GM08714 (cell line): Measurements from ENCODE around the gene PLCD3.

Experiments used
- H3K4me3 ChIP-seq: fragments of 200-500 bp; sonication (Bioruptor generic); 2 replicates; pipeline ENCODE4 v1.5.1; 2014; ENCODE audit warnings: mild to moderate bottlenecking, low read length, inconsistent platforms
- ZNF274 ChIP-seq: IDR thresholded peaks from 2 replicates; pipeline ENCODE4 v1.6.1; 2012; ENCODE audit warnings: mild to moderate bottlenecking, low read depth, low read length

PLCD3 gene

DNA sequence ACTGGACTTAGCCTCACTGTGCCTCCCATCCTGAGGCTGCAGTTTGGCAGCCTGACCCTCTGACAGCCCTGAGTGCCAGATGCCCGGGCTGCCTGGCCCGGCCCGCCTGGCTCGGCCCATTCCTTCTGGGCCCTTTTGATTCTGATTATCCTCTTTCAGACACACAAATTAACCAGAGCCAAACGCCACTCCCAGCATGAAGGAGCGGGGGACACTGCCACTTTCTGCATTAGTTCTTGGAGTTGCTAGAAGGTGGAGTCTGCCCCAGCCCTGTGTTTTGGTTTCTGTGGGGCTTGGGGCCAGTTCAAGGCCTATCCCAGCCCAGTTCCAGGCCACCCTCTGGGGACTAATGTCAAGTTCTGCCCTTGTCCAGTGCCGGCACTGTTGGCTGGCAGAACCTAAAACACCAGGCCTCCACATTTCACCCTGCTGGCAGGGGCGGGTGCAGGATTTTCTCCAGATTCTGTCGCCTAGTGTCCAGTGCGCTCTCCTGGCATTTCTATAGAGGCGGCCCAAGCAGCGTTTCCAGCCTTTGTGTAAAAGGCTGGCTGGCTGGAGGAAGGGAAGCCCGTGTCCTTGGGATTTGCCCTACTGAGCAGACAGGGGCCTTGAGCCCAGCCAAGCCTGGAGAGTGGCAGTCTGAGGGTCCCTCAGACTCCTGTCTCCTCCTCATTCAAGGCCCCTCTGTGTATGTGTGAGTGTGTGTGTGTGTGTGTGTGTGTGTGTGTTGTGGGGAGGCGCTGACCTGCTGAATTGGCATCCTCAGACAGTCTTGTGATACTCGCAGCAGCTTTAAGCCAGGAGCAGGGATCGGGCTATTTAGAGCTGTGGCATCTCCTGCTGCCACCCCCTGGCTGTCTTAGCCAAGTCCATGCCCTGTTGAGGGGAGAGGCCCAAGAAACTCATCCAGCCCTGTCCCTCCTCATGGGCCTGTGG lies 21.4 kb downstream of the PLCD3 start:
- no peak overlapping the region for H3K4me3 ChIP-seq
- TF ChIP-seq ZNF274: no peak

GRCh38 chr17:45108595-45109521 lies 23.5 kb downstream of the PLCD3 start:
- H3K4me3 ChIP-seq: no peak overlapping the region
- no peak for TF ChIP-seq ZNF274

GRCh38 chr17:45108051-45108450 lies 24.3 kb downstream of the PLCD3 start:
- TF ChIP-seq ZNF274: no peak
- H3K4me3 ChIP-seq: no peak overlapping the region

GRCh38 chr17:45107293-45108010 lies 24.9 kb downstream of the PLCD3 start:
- H3K4me3 ChIP-seq: no peak overlapping the region
- no peak for TF ChIP-seq ZNF274

- no peak overlapping the region for H3K4me3 ChIP-seq
- TF ChIP-seq ZNF274: no peak
These were observed 25.7 kb downstream of the PLCD3 start for GRCh38 chr17:45106582-45106981.

DNA sequence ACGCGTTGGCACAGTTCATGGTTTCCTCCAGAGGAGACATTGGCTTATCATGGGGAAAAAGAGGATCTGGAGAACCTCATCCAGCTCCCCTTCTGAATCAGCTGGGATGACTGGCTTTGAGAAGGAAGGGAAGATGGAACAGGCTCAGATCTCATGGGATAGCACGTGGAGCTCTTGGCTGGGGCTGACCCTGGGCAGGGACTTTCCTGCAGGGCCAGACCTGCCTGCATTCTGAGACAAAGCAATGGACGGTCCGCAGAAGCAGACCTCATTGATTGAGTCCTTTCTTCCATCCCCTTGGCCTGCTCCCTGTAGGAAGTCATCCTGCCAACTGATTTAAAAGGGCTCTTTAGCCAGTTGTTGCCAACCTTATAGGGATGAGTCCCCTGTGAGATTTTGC lies 26.2 kb downstream of the PLCD3 start:
- TF ChIP-seq ZNF274: no peak
- no peak overlapping the region for H3K4me3 ChIP-seq

DNA sequence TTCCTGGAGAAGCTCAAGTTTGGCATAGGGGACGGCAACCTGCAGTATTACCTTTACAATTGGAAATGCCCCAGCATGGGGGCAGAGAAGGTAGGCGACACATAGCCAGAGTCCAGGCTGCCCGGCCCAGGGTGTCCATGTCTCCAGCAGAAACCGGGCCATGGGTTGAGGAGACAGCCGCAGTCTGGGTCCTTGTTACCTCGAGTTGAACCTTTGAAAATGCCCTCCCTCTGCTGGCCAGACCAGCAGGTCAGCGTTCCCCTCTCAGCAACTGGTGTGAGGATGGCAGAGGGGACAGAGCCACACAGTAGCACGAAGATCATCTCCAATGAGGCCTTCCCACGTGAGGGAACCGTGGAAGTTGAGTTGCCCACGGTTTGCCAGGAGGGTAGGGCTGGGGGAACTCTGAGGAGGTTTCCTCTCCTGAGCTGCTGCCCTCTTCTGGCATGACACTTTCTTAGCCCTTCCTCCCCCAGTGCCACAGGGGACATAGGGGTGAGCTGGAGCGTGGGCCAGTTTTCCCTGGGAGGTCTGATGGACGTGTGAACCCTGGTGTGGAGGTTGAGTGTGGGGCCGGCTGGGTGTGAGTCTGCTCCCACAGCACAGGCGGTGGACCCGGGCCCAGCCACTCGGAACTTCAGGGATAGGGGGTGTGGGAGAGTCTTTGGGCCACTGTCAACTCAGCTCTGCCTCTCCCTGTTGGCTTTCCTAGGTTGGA lies 27.2 kb downstream of the PLCD3 start:
- H3K4me3 ChIP-seq: no peak overlapping the region
- no peak for TF ChIP-seq ZNF274

GRCh38 chr17:45104497-45104896 lies 27.8 kb downstream of the PLCD3 start:
- no peak for TF ChIP-seq ZNF274

GRCh38 chr17:45104029-45104428 lies 28.3 kb downstream of the PLCD3 start:
- TF ChIP-seq ZNF274: no peak
- no peak overlapping the region for H3K4me3 ChIP-seq

More at GRCh38 chr17:45104497-45104896, 27.8 kb downstream of the PLCD3 start:
- H3K4me3 ChIP-seq: no peak overlapping the region

DNA sequence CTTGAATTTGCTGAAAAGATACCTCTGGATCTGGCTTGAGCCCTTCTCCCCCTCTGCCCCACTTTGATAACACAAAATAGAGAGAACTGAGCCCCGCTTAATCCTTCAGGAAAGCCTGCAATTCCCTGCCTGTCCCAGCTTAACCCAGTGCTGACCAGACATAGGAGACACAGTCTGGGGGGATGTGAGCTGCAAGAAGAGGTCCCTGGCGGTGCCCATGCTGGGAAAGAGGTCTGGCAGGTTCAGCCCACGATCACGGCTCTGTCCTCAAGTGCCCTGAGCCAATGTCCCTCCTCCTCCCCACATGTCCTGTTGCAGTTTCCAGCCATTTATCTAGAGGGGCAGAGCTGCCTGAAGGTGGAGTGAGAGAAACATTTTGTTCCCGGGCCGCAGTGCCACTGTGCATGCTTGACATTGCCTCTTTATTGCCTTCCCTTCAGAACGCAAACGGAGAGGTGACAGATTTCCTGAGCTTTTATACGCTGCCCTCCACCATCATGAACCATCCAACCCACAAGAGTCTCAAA lies 29.0 kb downstream of the PLCD3 start:
- TF ChIP-seq ZNF274: no peak
- H3K4me3 ChIP-seq: no peak overlapping the region

GRCh38 chr17:45102856-45103255 lies 29.5 kb downstream of the PLCD3 start:
- H3K4me3 ChIP-seq: no peak overlapping the region
- TF ChIP-seq ZNF274: no peak

DNA sequence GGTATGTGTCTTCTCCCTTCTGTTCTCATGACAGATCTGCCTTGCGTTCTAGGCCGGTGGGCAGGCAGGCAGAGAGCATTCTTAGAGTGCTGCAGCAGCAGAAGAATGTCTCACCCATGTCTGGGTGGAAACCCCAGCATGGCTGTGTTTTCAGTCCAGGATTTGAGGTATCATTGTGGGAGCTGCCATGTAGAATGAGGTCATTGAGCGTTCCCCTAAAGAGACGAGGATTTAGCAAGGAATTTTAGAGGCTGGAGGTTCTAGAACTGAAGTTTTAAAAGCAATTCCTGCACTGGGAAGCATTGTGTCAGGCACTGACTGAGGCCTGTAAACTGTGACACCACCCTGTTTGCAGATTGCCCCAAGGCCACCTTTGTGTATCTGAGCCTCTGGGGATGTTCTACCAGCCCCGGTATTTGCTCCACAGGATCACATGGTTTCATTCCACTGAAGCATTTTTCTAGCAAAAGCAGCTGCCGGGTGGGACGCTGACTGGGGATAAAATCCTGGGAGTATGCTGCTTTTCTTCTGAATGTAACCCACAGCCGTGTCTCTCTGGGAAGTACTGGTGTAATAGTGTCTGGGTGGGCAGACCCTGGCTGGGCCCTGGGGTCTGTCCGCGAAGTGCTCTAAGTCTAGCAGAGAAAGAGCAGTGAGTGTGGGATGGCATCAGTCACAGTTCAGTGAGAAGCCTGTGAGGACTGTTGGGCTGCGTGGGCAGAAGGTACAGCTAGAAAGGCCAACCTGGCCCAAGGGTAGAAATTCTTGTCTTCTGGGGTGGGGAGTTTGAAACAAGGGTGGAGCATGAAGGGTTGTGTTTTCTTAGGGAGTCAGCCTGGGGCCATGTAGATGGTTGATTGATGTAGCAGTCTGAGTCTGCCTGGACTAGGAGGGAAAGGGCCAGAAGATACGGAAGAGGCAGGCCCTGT lies 30.2 kb downstream of the PLCD3 start:
- TF ChIP-seq ZNF274: no peak

More for the DNA sequence above, 30.2 kb downstream of the PLCD3 start:
- no peak overlapping the region for H3K4me3 ChIP-seq
